Measurements from ENCODE around the gene CCL20. TPM values are rescaled to one million over a fixed set of nuclear protein-coding genes. Genes with fewer than 3 reads are reported as not detected.

Gene CCL20
- total and polyA plus RNA-seq, 7 donors: 6.4 to 255 (median 15.6) TPM; not detected in 2

GRCh38 chr2:227862227-227862740 is 48.6 kb downstream of the CCL20 start:
- Histone ChIP-seq H3K27ac (no peak overlapping the region), H3K9me3 (no peaks in the 10 kb centered on the region), H3K36me3 (no peaks in the 10 kb centered on the region), H3K4me1 (peaks cover 0 to 15% (median 9%) of the 10 kb centered on the region in 4 donors), H3K27me3 (no peaks in the 10 kb centered on the region), H3K4me3 (no peak overlapping the region)
- no peak for TF ChIP-seq EP300 (IDR thresholded peaks at IDR 0.05)
- TF ChIP-seq CTCF (IDR thresholded peaks at IDR 0.05): peak in 2 of 4 experiments; percentile 13 to 48
- no peak for TF ChIP-seq POLR2AphosphoS5 (IDR thresholded peaks at IDR 0.05)
- TF ChIP-seq POLR2A (IDR thresholded peaks at IDR 0.05): no peak
- intact Hi-C loops (cut with DNase I): no loop called here
- 28 to 38% methylated on average over 8 of the region's 8 CpGs for WGBS, 2 donors
- DNase-seq: no peak

GRCh38 chr2:227862741-227863588 is 49.3 kb downstream of the CCL20 start:
- no peak for DNase-seq
- no peak overlapping the region for H3K27ac ChIP-seq
- TF ChIP-seq POLR2AphosphoS5 (IDR thresholded peaks at IDR 0.05): peak in 1 of 4 donors; percentile 32
- no peak for TF ChIP-seq CTCF (IDR thresholded peaks at IDR 0.05)

GRCh38 chr2:227864161-227864756 is 50.6 kb downstream of the CCL20 start:
- TF ChIP-seq CTCF (IDR thresholded peaks at IDR 0.05) (no peak), POLR2AphosphoS5 (IDR thresholded peaks at IDR 0.05) (peak in 1 of 4 donors; percentile 38)
- peak overlapping the region in 3 of 4 donors; percentile 3 to 55 (median 33) for H3K27ac ChIP-seq

More at GRCh38 chr2:227862741-227863588, 49.3 kb downstream of the CCL20 start:
- Histone ChIP-seq H3K27me3 (no peaks in the 10 kb centered on the region), H3K4me3 (no peak overlapping the region), H3K36me3 (no peaks in the 10 kb centered on the region), H3K9me3 (no peaks in the 10 kb centered on the region), H3K4me1 (peaks cover 0 to 15% (median 9%) of the 10 kb centered on the region in 4 donors)
- 78 to 82% methylated on average over 7 of the region's 7 CpGs for WGBS, 2 donors
- intact Hi-C loops (cut with DNase I): no loop called here

GRCh38 chr2:227865291-227865690 is 51.6 kb downstream of the CCL20 start:
- DNase-seq: no peak
- Histone ChIP-seq H3K4me3 (no peak overlapping the region), H3K27me3 (no peaks in the 10 kb centered on the region), H3K4me1 (peaks cover 0 to 15% (median 9%) of the 10 kb centered on the region in 4 donors), H3K27ac (no peak overlapping the region), H3K9me3 (no peaks in the 10 kb centered on the region), H3K36me3 (no peaks in the 10 kb centered on the region)
- intact Hi-C loops (cut with DNase I): no loop called here
- TF ChIP-seq POLR2AphosphoS5 (IDR thresholded peaks at IDR 0.05): no peak
- TF ChIP-seq EP300 (IDR thresholded peaks at IDR 0.05): no peak
- TF ChIP-seq CTCF (IDR thresholded peaks at IDR 0.05): no peak
- TF ChIP-seq POLR2A (IDR thresholded peaks at IDR 0.05): no peak
- 80 to 82% methylated on average over 4 of the region's 4 CpGs for WGBS, 2 donors

More at GRCh38 chr2:227864161-227864756, 50.6 kb downstream of the CCL20 start:
- Histone ChIP-seq H3K27me3 (no peaks in the 10 kb centered on the region), H3K4me1 (peaks cover 0 to 15% (median 9%) of the 10 kb centered on the region in 4 donors), H3K4me3 (no peak overlapping the region), H3K36me3 (no peaks in the 10 kb centered on the region), H3K9me3 (no peaks in the 10 kb centered on the region)
- intact Hi-C loops (cut with DNase I): no loop called here
- WGBS, 2 donors: 78 to 79% methylated on average over 9 of the region's 9 CpGs
- no peak for DNase-seq

Small RNA genes lying within 50 kb of the gene (small RNA-seq; reads per million reads assigned to genes)
- gene SNRPGP8: 0 reads per million in 3 donors

Other genes starting within 250 kb of the CCL20 start
- gene SCYGR2, start 214.9 kb upstream of the CCL20 start, total RNA-seq: not detected
- not detected for gene SCYGR2, start 214.9 kb upstream of the CCL20 start, polyA plus RNA-seq
- gene SCYGR3, start 199.0 kb upstream of the CCL20 start, total RNA-seq: not detected
- gene SCYGR3, start 199.0 kb upstream of the CCL20 start, polyA plus RNA-seq: not detected
- gene SCYGR4, start 196.3 kb upstream of the CCL20 start, total RNA-seq: not detected
- not detected for gene SCYGR4, start 196.3 kb upstream of the CCL20 start, polyA plus RNA-seq
- gene SCYGR5, start 147.0 kb upstream of the CCL20 start, total RNA-seq: not detected
- not detected for gene SCYGR5, start 147.0 kb upstream of the CCL20 start, polyA plus RNA-seq
- 1 to 10 TPM in 3 of 4 donors, under 1 TPM in 1; 0.95 to 8.2 (median 1.5) TPM for gene SLC19A3, start 95.8 kb upstream of the CCL20 start, total RNA-seq
- 1 to 10 TPM in 2 of 3 donors, under 1 TPM in 1; 0.69 to 4.6 (median 1.2) TPM for gene SLC19A3, start 95.8 kb upstream of the CCL20 start, polyA plus RNA-seq
- not detected for gene SCYGR6, start 89.1 kb upstream of the CCL20 start, total RNA-seq
- not detected for gene SCYGR6, start 89.1 kb upstream of the CCL20 start, polyA plus RNA-seq
- gene SCYGR7, start 85.5 kb upstream of the CCL20 start, total RNA-seq: not detected
- not detected for gene SCYGR7, start 85.5 kb upstream of the CCL20 start, polyA plus RNA-seq
- not detected for gene SCYGR8, start 67.9 kb upstream of the CCL20 start, total RNA-seq
- gene SCYGR8, start 67.9 kb upstream of the CCL20 start, polyA plus RNA-seq: not detected
- gene DAW1, start 57.8 kb downstream of the CCL20 start, total RNA-seq: not detected
- gene DAW1, start 57.8 kb downstream of the CCL20 start, polyA plus RNA-seq: under 1 TPM in 1 of 3 donors, not detected in 2; 0.06 TPM